Activated B cell treated with CpG ODN at 0.5 μM for 24 hours (primary cell): ENCODE measurements around the gene KRT13. TPM values are rescaled to one million over a fixed set of nuclear protein-coding genes. Genes with fewer than 3 reads are reported as not detected.

Experiments used
- ATAC-seq: fragments of 200-7000 bp; cut with Tn5 transposase; one replicate; pipeline ENCODE4 v1.10.0; 2021; ENCODE audit warnings: low read depth, mild to moderate bottlenecking, moderate library complexity
- CTCF ChIA-PET: fragments of 350-600 bp; sonication (Branson Sonifier 250); formaldehyde crosslinking; loops from one replicate; lab custom pipeline; 2021; ENCODE audit warnings: antibody characterized with exemption; lab: Charles Lee
- POLR2A ChIA-PET: fragments of 350-600 bp; sonication (Branson Sonifier 250); formaldehyde crosslinking; loops from one replicate; lab custom pipeline; 2021; ENCODE audit warnings: antibody characterized with exemption; lab: Charles Lee
- DNase-seq: peaks from one replicate; pipeline ENCODE4 v3.0.0; 2022
- H3K27ac Mint-ChIP-seq: one replicate; pipeline ENCODE4 v1.8.0; 2020; ENCODE audit warnings: mixed read lengths
- H3K27me3 Mint-ChIP-seq: one replicate; pipeline ENCODE4 v1.8.0; 2021; ENCODE audit warnings: mixed read lengths
- H3K36me3 Mint-ChIP-seq: one replicate; pipeline ENCODE4 v1.8.0; 2021; ENCODE audit warnings: low read depth, mixed read lengths
- H3K4me1 Mint-ChIP-seq: one replicate; pipeline ENCODE4 v1.8.0; 2021; ENCODE audit warnings: mixed read lengths
- H3K4me3 Mint-ChIP-seq: one replicate; pipeline ENCODE4 v1.8.0; 2020; ENCODE audit warnings: mild to moderate bottlenecking, mixed read lengths
- H3K9me3 Mint-ChIP-seq: one replicate; pipeline ENCODE4 v1.8.0; 2020; ENCODE audit warnings: mixed read lengths
- intact Hi-C: fragments of 100-400 bp; cut with micrococcal nuclease; formaldehyde crosslinking; loops from one replicate; pipeline ENCODE4 v1.15.1; 2024
- total RNA-seq: library from RNA; stranded (reverse); gene quantifications from 2 replicates; pipeline ENCODE4 v1.2.3, GENCODE V29; 2022
- TF ChIP-seq, protein P1 (sequence below): fragments of 200-600 bp; IDR thresholded peaks from one replicate; pipeline ENCODE4 v1.8.0; 2022; ENCODE audit warnings: antibody characterized with exemption, mild to moderate bottlenecking

KRT13 gene
- total RNA-seq, 1 donor from 2014 or later = not detected

DNA sequence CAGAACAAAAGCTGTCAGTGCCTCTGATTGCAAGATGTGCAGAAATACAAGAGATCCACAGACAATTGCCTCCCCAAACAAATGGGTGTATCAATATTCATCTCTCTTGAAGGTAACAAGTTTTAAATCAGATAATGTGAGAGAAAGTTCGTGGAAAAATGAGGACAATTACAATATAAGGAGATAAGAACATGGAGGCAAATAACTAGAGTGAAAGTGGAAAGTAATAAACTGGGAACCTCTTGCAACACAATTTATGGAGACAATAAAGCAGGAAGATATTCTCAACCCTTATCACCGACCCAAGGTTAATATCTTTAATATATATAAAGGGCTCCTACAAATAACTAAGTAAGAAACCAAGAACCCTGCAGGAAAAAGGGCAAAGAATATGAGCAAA, 36.9 kb upstream of the KRT13 start:
- Mint-ChIP-seq H3K27ac (no peak overlapping the region), H3K27me3 (peaks cover 28% of the 10 kb centered on the region), H3K4me1 (no peaks in the 10 kb centered on the region), H3K36me3 (peaks cover 3% of the 10 kb centered on the region), H3K4me3 (no peak overlapping the region), H3K9me3 (peaks cover 7% of the 10 kb centered on the region)
- intact Hi-C loops = no loop called here
- ChIA-PET CTCF (no interaction called here), POLR2A (no interaction called here)
- DNase-seq = no peak
- TF ChIP-seq, protein P1, sequence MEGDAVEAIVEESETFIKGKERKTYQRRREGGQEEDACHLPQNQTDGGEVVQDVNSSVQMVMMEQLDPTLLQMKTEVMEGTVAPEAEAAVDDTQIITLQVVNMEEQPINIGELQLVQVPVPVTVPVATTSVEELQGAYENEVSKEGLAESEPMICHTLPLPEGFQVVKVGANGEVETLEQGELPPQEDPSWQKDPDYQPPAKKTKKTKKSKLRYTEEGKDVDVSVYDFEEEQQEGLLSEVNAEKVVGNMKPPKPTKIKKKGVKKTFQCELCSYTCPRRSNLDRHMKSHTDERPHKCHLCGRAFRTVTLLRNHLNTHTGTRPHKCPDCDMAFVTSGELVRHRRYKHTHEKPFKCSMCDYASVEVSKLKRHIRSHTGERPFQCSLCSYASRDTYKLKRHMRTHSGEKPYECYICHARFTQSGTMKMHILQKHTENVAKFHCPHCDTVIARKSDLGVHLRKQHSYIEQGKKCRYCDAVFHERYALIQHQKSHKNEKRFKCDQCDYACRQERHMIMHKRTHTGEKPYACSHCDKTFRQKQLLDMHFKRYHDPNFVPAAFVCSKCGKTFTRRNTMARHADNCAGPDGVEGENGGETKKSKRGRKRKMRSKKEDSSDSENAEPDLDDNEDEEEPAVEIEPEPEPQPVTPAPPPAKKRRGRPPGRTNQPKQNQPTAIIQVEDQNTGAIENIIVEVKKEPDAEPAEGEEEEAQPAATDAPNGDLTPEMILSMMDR = no peak
- no peak for ATAC-seq

DNA sequence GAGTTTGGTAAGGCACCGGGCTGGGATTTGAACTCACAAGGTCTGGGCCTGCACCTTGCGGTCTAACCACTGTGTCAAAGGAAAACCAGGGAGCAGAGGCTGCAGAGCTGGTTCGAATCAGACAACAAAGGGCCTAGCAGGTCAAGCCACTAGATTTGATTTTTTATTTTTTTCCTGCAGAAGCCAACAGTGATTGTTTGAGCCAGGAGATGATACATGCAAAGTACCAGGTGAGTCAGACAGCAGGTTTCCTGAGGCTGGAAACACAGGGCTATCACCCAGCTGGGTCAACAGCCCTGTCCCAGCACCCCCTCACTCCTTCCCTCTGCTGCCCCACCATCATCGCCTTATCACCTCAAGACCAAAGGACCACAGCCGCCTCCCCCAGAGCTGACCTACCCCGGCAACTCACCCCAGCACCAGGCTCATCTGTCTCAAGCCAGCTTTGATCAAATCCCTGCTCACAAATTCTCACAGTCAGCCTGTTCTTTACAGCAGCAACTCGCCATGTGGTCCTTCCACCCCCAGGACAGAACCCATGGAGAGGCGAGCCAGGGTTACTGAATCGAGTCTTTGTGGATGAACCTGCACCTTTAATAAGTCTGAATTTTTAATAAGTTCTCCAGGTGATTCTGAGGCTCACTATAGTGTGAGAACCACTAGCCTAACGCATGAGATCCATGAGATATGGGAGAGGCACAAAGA, 35.7 kb upstream of the KRT13 start:
- TF ChIP-seq, protein P1 = no peak
- no peaks in the 10 kb centered on the region for H3K36me3 Mint-ChIP-seq
- DNase-seq (no peak), ATAC-seq (no peak)
- CTCF ChIA-PET = interaction anchor here (0.9 kb wide), 1 partner anchor 9 kb away, joined by 3 read pairs; no protein-coding TSS in a partner anchor
- intact Hi-C loops = no loop called here
- peaks cover 26% of the 10 kb centered on the region for H3K27me3 Mint-ChIP-seq
- no peak overlapping the region for H3K4me3 Mint-ChIP-seq
- H3K4me1 Mint-ChIP-seq = no peaks in the 10 kb centered on the region
- H3K9me3 Mint-ChIP-seq = no peaks in the 10 kb centered on the region
- POLR2A ChIA-PET = no interaction called here
- H3K27ac Mint-ChIP-seq = no peak overlapping the region

DNA sequence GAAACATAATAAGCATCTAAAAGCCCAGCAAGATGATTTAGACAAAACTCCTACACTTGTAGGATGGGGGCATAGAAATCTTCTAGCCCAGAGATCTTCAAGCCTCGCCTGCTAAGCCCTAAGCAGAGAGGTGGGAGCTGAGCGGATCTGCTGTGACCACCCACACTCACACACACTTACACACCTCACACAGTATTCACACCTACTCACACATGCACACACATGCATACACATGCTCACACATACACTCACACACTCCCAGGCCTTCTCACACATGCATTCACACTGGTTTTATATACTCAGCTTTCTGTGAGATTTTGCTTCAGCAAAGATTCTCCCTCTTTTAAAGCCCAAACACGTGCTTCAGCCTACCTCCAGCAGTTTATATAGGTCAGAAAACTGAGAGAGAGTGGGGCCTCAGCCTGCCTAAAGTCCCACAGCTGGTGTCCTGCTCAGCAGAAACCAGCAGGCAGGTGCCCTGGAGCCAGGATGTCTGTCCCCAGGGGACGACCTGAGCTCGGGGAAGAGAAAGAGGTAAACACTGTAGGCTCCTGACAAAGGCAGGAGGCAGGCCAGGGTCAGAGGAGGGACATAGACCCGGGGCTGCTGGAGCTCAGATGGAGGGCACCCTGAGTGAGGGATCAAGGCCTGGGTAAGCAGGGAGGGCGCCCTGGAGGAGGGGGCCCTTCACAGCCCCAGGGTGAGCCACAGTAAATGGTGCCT, 34.7 kb upstream of the KRT13 start:
- Mint-ChIP-seq H3K4me1 (no peaks in the 10 kb centered on the region), H3K36me3 (no peaks in the 10 kb centered on the region), H3K4me3 (no peak overlapping the region), H3K27ac (no peak overlapping the region), H3K27me3 (peaks cover 31% of the 10 kb centered on the region), H3K9me3 (no peaks in the 10 kb centered on the region)
- ATAC-seq (no peak), DNase-seq (no peak)
- TF ChIP-seq, protein P1 = no peak
- intact Hi-C loops = no loop called here
- ChIA-PET POLR2A (no interaction called here), CTCF (interaction anchor here (2.1 kb wide), 1 partner anchor 9 kb away, joined by 4 read pairs; no protein-coding TSS in a partner anchor)

DNA sequence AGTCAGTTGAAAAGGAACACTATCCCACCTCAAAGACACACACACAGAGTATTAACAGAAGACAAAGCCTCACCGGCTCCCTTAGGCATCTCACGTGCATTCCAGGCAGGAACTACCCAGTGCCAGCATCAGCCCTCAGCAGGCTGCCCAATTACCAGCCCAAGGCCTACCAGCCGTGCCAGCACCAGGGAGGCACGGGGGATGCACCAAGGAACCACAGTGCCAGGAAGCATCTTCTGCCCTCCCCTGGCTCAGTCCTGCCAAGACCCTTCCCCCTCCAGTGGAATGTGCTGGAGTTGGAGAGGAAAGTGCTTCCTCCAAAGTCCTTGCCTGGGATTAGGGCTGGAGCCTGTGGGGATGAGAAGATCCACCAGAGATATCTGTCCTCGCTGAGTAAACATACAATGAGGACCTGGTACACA, 33.7 kb upstream of the KRT13 start:
- Mint-ChIP-seq H3K9me3 (no peaks in the 10 kb centered on the region), H3K27me3 (peaks cover 36% of the 10 kb centered on the region), H3K4me3 (no peak overlapping the region), H3K27ac (no peak overlapping the region), H3K36me3 (no peaks in the 10 kb centered on the region), H3K4me1 (no peaks in the 10 kb centered on the region)
- ChIA-PET POLR2A (no interaction called here), CTCF (interaction anchor here (2.1 kb wide), 1 partner anchor 10 kb away, joined by 4 read pairs; no protein-coding TSS in a partner anchor)
- intact Hi-C loops = no loop called here
- ATAC-seq (no peak), DNase-seq (no peak)
- TF ChIP-seq, protein P1 = no peak

DNA sequence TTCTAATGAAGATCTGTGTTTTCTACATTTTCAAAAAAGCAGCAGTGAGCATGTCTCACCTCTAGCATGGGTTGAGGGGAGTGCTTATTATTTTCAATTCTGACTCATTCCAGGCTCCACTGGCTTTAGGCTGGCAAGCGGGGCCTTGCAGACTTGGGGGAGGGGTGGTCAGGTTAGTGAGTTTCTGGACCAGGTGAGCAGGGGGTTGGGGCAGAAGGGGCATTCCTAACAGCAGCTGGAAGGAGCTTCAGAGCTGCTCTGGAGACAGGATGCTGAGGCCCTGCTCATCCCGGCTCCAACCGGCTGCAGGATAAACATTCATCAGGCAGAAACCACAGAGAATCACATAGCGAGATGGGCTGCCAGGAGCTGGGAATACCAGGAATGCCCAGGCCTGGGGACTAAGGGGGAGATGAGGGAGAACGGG, 33.2 kb upstream of the KRT13 start:
- TF ChIP-seq, protein P1 = no peak
- Mint-ChIP-seq H3K36me3 (no peaks in the 10 kb centered on the region), H3K4me1 (no peaks in the 10 kb centered on the region), H3K4me3 (no peak overlapping the region), H3K27me3 (peaks cover 38% of the 10 kb centered on the region), H3K27ac (no peak overlapping the region), H3K9me3 (no peaks in the 10 kb centered on the region)
- intact Hi-C loops = no loop called here
- POLR2A ChIA-PET = no interaction called here
- DNase-seq (no peak), ATAC-seq (no peak)
- CTCF ChIA-PET = interaction anchor here (2.1 kb wide), 1 partner anchor 11 kb away, joined by 4 read pairs; no protein-coding TSS in a partner anchor
